OCI-LY1 (cell line): ENCODE measurements around the gene PAFAH2.
A peak's percentile ranks its signal among the peaks of the same experiment; 100 is the strongest.

Experiments
- H2AFZ ChIP-seq: fragments of 200-600 bp; sonication (generic), shearing (Covaris generic); 2 replicates; pipeline ENCODE4 v1.6.0; 2014; ENCODE audit warnings: antibody characterized with exemption, mild to moderate bottlenecking, low read length
- H3F3A ChIP-seq: fragments of 200-600 bp; sonication (generic), shearing (Covaris generic); 2 replicates; pipeline ENCODE4 v1.6.0; 2014; ENCODE audit warnings: mild to moderate bottlenecking, antibody characterized with exemption, low read length, moderate library complexity; ENCODE audit not compliant: insufficient read depth
- H3K27ac ChIP-seq: fragments of 200-600 bp; sonication (generic); 2 replicates; pipeline ENCODE4 v1.5.1; 2014; ENCODE audit warnings: low read length, mixed run types, mild to moderate bottlenecking, low read depth; ENCODE audit not compliant: poor library complexity, severe bottlenecking
- H3K27me3 ChIP-seq: fragments of 200-600 bp; sonication (generic); 2 replicates; pipeline ENCODE4 v1.6.0; 2014; ENCODE audit warnings: antibody characterized with exemption, mild to moderate bottlenecking, low read length, moderate library complexity; ENCODE audit not compliant: insufficient read depth
- H3K36me3 ChIP-seq: fragments of 200-600 bp; sonication (generic); 2 replicates; pipeline ENCODE4 v1.6.1; 2014; ENCODE audit warnings: mild to moderate bottlenecking, antibody characterized with exemption, low read length, moderate library complexity, mixed read lengths; ENCODE audit not compliant: insufficient read depth
- H3K4me1 ChIP-seq: fragments of 200-600 bp; sonication (generic); 2 replicates; pipeline ENCODE4 v1.5.1; 2014; ENCODE audit warnings: mild to moderate bottlenecking, low read length, moderate library complexity; ENCODE audit not compliant: insufficient read depth, severe bottlenecking
- H3K4me2 ChIP-seq: fragments of 200-600 bp; sonication (generic), shearing (Covaris generic); 2 replicates; pipeline ENCODE4 v1.6.1; 2014; ENCODE audit warnings: low read length
- H3K4me3 ChIP-seq: fragments of 200-600 bp; sonication (generic); 2 replicates; pipeline ENCODE4 v1.5.1; 2014; ENCODE audit warnings: low read length, low read depth, mild to moderate bottlenecking, mixed read lengths; ENCODE audit not compliant: poor library complexity, severe bottlenecking
- H3K79me2 ChIP-seq: fragments of 200-600 bp; shearing (Covaris generic); 2 replicates; pipeline ENCODE4 v1.6.1; 2016; ENCODE audit warnings: mixed run types, low read length, mixed read lengths; ENCODE audit not compliant: insufficient read depth
- H3K9ac ChIP-seq: fragments of 200-600 bp; sonication (generic), shearing (Covaris generic); 2 replicates; pipeline ENCODE4 v1.6.1; 2014; ENCODE audit warnings: mild to moderate bottlenecking, low read length, mixed read lengths
- H3K9me2 ChIP-seq: fragments of 200-600 bp; sonication (generic), shearing (Covaris generic); 2 replicates; pipeline ENCODE4 v1.6.1; 2014; ENCODE audit warnings: low read depth, mild to moderate bottlenecking, low read length, mixed read lengths
- H3K9me3 ChIP-seq: fragments of 200-600 bp; shearing (Covaris generic); 2 replicates; pipeline ENCODE4 v1.6.1; 2014; ENCODE audit warnings: low read length, mixed read lengths
- H4K20me1 ChIP-seq: fragments of 200-600 bp; sonication (generic), shearing (Covaris generic); 2 replicates; pipeline ENCODE4 v1.6.0; 2016; ENCODE audit warnings: mild to moderate bottlenecking, low read length; ENCODE audit not compliant: insufficient read depth
- EZH2 ChIP-seq: fragments of 200-600 bp; sonication (generic), shearing (Covaris generic); IDR thresholded peaks from 2 replicates; pipeline ENCODE4 v1.8.0; 2017; ENCODE audit warnings: borderline replicate concordance, mixed run types, mild to moderate bottlenecking, antibody characterized with exemption, low read length, moderate library complexity, mixed read lengths
- TF ChIP-seq, protein P1 (sequence below): fragments of 200-600 bp; sonication (generic), shearing (Covaris generic); IDR thresholded peaks from 2 replicates; pipeline ENCODE4 v1.5.1; 2017; ENCODE audit warnings: mild to moderate bottlenecking, antibody characterized with exemption, low read length, moderate library complexity, mixed read lengths

PAFAH2 gene

DNA sequence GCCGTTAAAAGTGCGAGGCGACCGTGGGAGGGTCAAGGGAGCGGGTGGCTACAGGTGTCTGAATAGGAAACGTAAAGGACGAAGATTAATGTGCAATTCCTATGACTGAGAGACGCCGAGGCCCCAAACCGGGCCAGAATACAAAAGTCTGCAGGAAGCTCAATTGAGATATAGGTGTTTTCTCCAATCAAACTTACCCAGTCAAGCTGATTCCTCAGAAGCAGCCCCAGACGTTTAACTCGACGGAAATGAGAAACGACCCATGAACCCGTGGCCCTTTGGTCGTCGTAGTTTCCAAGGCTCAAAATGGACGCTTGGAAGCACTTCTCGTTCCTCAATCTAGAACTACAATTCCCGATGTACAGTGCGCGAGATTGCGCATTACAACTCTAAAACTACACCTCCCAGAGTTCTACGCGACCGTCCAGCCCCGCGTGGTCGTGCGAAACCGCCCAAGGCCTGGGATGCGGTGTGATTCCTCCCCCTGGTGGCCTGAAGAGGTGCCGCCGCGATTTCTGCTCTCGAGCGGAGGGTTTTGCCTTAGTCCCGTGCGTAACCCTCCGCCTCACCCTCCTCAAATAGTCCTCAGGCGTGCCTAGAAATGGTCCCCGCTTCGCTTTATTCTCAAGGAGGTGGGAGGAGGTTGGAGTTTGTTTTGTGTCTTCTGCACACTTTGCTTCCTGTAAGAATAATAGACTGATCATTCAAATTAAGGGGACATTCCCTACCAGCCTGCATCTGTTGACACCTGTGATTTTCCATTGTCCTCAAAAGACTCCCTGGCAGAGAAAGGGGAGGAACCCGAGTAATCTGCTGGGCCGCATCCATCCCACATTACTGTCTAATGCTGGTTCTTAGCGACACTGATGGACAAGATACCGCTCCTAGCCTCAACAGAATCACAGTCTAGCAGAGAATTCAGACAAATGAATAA is at the start of gene PAFAH2:
Gene PAFAH2 (minus strand): TSS at position 236 of the 934 bp plus-strand sequence. CDS start 7,247 bp downstream, outside the sequence.
- TF ChIP-seq, protein P1, sequence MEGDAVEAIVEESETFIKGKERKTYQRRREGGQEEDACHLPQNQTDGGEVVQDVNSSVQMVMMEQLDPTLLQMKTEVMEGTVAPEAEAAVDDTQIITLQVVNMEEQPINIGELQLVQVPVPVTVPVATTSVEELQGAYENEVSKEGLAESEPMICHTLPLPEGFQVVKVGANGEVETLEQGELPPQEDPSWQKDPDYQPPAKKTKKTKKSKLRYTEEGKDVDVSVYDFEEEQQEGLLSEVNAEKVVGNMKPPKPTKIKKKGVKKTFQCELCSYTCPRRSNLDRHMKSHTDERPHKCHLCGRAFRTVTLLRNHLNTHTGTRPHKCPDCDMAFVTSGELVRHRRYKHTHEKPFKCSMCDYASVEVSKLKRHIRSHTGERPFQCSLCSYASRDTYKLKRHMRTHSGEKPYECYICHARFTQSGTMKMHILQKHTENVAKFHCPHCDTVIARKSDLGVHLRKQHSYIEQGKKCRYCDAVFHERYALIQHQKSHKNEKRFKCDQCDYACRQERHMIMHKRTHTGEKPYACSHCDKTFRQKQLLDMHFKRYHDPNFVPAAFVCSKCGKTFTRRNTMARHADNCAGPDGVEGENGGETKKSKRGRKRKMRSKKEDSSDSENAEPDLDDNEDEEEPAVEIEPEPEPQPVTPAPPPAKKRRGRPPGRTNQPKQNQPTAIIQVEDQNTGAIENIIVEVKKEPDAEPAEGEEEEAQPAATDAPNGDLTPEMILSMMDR = peak; percentile 97
- no peak for TF ChIP-seq EZH2
- peak within 1 kb of the TSS; percentile 79 for H3K27ac ChIP-seq
- H3F3A ChIP-seq = no peaks in the 10 kb centered on the region
- H2AFZ ChIP-seq = peak within 1 kb of the TSS; percentile 88
- peaks cover 36% of the 10 kb centered on the region for H3K4me1 ChIP-seq
- no peaks in the 10 kb centered on the region for H4K20me1 ChIP-seq
- H3K9ac ChIP-seq = peak within 1 kb of the TSS; percentile 98
- H3K4me2 ChIP-seq = peak within 1 kb of the TSS; percentile 98
- H3K9me3 ChIP-seq = no peaks in the 10 kb centered on the region
- H3K9me2 ChIP-seq = no peaks in the 10 kb centered on the region
- no peaks in the 10 kb centered on the region for H3K79me2 ChIP-seq
- H3K36me3 ChIP-seq = no peaks in the 10 kb centered on the region
- H3K27me3 ChIP-seq = no peaks in the 10 kb centered on the region
- peak within 1 kb of the TSS; percentile 92 for H3K4me3 ChIP-seq

DNA sequence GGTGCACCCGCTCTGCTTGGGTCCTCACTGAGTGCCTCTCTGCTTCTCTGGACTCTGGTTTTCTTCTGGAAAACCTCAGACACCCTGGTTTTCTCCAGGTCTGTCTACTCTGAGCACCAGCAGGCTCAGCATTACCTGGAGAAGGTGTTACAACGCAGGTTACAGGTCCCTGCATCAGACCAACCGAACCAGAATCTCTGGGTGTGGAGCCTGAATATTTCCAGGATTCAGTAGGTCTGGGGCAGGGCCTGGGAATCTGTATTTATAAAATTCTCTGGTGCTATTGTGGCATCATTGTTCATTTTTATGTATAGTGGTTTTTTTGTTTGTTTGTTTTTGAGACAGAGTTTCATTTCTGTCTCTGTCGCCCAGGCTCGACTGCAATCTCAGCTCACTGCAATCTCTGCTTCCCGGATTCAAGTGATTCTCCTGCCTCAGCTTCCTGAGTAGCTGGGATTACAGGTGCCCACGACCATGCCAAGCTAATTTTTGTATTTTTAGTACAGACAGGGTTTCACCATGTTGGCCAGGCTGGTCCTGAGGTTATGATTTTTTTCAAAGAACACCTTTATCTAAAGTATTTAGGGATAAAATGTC is 49.5 kb upstream of the PAFAH2 start:
- Histone ChIP-seq H3K79me2 (no peaks in the 10 kb centered on the region), H3K4me1 (no peaks in the 10 kb centered on the region), H3K27ac (no peak overlapping the region), H4K20me1 (no peaks in the 10 kb centered on the region), H3K9me2 (no peaks in the 10 kb centered on the region), H3K27me3 (0 out of 2 replicates have a peak, but pooled peaks cover 14% of the 10 kb centered on the region), H2AFZ (no peak overlapping the region), H3F3A (no peaks in the 10 kb centered on the region), H3K9ac (no peak overlapping the region), H3K4me3 (no peak overlapping the region), H3K4me2 (no peak overlapping the region), H3K9me3 (no peaks in the 10 kb centered on the region), H3K36me3 (no peaks in the 10 kb centered on the region)
- TF ChIP-seq, protein P1 = no peak
- no peak for TF ChIP-seq EZH2

DNA sequence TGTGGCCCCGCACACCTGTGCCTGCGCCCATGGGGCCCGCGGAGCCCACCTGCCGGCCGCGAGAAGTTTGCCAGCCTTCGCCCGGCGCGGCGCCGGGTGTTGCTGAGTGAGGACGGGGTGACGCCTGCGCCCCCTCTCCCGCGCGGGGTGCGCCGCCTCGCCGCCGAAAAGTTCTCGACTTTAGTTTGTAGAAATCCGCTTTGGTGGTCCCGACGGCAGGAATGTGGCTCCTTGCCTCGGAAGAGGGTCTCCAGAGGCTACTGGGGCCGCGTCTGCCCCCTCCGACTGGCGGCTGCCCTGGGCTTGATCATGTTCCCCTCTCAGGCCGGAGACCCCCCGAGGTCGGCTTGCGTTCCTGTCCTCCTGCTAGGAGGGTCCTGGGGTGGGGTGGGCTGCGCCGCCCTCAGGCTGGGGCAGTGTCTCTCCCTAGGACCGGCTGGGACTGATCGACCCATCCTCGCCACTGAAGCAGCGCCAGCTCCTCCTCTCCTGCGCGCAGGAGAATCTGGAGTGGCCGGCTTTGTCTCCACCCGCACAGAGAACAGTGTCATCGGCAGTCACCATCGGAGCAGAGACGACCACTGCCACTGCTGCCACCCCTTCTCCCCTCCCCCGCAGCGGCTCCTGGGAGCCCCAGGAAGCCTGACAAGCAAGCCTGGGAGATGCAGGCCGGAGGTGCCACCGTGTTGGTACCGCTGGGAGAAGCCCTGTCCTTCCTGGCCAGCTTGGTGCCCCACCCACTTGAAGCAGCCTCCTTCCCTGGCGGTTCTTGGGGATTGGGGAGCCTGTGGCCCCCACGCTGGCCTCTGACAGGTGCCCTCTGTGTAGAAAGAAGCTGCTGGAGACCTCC is 48.6 kb upstream of the PAFAH2 start:
- H2AFZ ChIP-seq = no peak overlapping the region

More for the DNA sequence above, 48.6 kb upstream of the PAFAH2 start:
- Histone ChIP-seq H3K9ac (no peak overlapping the region), H3K36me3 (no peaks in the 10 kb centered on the region), H3K27ac (no peak overlapping the region), H4K20me1 (no peaks in the 10 kb centered on the region), H3K27me3 (0 out of 2 replicates have a peak, but pooled peaks cover 14% of the 10 kb centered on the region), H3K9me2 (no peaks in the 10 kb centered on the region), H3K79me2 (no peaks in the 10 kb centered on the region), H3F3A (no peaks in the 10 kb centered on the region), H3K9me3 (no peaks in the 10 kb centered on the region), H3K4me3 (no peak overlapping the region), H3K4me2 (no peak overlapping the region), H3K4me1 (no peaks in the 10 kb centered on the region)
- TF ChIP-seq EZH2 = no peak
- TF ChIP-seq, protein P1 = no peak
